IMR-90 (cell line): ENCODE results near the gene ARHGAP12.

Source experiments
- CTCF ChIP-seq: conservative IDR thresholded peaks from 2 replicates; pipeline ENCODE4 v1.5.1; 2012; ENCODE audit warnings: mild to moderate bottlenecking, low read depth, low read length, improper control_type of control experiment
- MXI1 ChIP-seq: IDR thresholded peaks from 2 replicates; pipeline ENCODE4 v1.6.1; 2012; ENCODE audit warnings: low read depth, mild to moderate bottlenecking, low read length, moderate library complexity, borderline replicate concordance
- POLR2A ChIP-seq: IDR thresholded peaks from 2 replicates; pipeline ENCODE4 v1.6.1; 2012; ENCODE audit warnings: mild to moderate bottlenecking, low read depth, low read length

- TF ChIP-seq CTCF (no peak), MXI1 (no peak), POLR2A (no peak)
These were observed 32.8 kb upstream of the ARHGAP12 start for GRCh38 chr10:31961277-31962074.
